Retinal pigment epithelial cell (primary cell): ENCODE measurements around the gene NUF2.
"Not testable (repeated sequence)": the region's sequence is repeated elsewhere in the genome, so short reads cannot be mapped to it uniquely, and the experiment has no call there.

Experiments
- DNase-seq: peaks from one replicate; pipeline ENCODE4 v3.0.0-alpha.2; 2010; ENCODE audit warnings: low read depth
- H3K4me3 ChIP-seq: 2 replicates; pipeline ENCODE4 v1.5.1; 2011; ENCODE audit warnings: mild to moderate bottlenecking, low read length, control low read depth, moderate library complexity
- TF ChIP-seq, protein P1 (sequence below): conservative IDR thresholded peaks from 2 replicates; pipeline ENCODE4 v1.5.1; 2011; ENCODE audit warnings: low read depth, low read length, control low read depth, inconsistent platforms

NUF2 gene

DNA sequence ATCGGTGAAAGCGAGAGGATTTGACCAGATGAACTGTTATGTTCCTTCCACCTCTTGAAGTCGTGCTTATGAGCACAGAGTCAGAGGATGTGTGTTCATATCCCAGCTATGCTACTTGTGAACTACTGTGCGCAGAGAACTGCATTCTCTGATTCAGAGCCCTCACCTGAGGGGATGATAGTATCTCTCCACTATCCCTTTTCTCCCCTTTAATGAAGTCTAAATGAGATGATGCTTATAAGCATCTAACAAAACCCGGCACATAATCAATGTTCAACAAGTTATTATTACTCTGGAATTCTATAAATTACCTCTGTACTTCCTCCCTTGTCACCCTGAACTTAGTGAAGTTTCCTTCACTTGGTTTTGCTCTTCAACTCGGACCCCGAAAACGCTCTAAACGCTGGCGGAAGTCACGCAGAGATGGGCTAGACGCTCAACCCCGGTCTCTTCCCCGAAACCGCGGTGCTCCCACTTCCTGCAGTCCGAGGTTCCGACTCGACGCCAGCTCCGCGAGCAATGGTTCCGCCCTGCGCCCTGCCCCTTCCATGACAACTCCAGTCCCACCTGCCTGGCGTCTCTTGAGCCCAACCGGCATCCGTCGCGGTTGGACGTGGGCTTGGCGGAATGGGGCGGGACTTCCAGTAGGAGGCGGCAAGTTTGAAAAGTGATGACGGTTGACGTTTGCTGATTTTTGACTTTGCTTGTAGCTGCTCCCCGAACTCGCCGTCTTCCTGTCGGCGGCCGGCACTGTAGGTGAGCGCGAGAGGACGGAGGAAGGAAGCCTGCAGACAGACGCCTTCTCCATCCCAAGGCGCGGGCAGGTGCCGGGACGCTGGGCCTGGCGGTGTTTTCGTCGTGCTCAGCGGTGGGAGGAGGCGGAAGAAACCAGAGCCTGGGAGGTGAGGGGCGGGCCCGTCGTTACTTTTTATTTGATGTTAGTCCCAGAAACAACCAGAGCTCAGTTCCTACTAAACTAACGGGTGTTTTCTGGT is at the start of gene NUF2:
Gene NUF2 (plus strand): TSS at position 644 of the 995 bp plus-strand sequence. CDS start 4,098 bp downstream, outside the sequence.
- DNase-seq, result peak; percentile 97

DNA sequence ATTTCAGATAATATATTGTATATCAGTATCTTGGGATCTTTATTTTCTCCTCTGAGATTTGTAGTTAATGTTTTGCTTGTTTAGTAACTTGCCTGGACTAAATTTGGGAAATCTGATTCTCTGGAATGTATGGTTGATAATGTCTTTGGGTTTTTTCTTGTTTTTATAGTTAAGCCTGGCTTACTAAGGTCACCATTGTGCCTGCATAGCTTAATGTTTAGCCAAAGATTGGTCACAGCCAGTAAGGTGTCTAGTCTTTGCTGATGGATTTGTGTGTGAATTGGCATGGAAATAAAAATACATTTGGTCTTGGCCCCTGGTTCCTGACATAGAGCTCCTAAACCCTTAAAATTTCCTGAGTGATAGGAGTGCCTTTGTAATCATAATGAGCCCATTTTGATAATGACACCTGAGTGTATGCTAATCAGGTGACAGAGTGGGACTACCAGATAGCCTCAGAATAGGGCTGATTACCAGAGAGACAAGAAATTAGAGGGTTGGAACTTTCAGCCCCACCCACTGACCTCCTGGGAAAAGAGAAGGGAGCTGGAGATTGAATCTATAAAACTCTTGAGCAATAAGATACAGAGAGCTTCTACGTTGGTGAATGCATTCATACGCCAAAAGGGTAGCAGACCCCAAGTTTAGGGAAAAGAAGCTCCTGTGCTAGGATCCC is 47.9 kb upstream of the NUF2 start:
- no peak for DNase-seq
- TF ChIP-seq, protein P1, sequence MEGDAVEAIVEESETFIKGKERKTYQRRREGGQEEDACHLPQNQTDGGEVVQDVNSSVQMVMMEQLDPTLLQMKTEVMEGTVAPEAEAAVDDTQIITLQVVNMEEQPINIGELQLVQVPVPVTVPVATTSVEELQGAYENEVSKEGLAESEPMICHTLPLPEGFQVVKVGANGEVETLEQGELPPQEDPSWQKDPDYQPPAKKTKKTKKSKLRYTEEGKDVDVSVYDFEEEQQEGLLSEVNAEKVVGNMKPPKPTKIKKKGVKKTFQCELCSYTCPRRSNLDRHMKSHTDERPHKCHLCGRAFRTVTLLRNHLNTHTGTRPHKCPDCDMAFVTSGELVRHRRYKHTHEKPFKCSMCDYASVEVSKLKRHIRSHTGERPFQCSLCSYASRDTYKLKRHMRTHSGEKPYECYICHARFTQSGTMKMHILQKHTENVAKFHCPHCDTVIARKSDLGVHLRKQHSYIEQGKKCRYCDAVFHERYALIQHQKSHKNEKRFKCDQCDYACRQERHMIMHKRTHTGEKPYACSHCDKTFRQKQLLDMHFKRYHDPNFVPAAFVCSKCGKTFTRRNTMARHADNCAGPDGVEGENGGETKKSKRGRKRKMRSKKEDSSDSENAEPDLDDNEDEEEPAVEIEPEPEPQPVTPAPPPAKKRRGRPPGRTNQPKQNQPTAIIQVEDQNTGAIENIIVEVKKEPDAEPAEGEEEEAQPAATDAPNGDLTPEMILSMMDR, result no peak
- no peak overlapping the region for H3K4me3 ChIP-seq

More for the DNA sequence above, at the start of gene NUF2:
- H3K4me3 ChIP-seq, result peak within 1 kb of the TSS; percentile 81
- TF ChIP-seq, protein P1, result no peak

DNA sequence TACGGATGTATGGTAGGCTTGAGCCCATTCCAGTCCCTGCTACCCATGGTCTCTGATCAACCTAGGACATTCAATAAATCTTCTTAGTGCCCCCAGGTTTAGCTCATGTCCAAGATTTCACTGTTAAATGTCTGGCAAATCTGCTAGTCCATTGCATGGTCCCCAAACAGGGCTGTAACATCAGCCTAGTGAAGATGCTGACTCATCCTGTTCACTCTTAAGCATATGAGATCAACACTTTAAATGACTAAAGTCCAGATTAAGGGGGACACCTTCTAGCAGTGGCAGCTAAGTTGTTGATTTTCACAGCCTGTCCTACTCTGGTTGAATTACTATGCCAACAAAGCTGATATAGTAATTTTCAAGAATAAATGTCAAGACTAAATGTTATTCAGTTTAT is 46.5 kb upstream of the NUF2 start:
- no peak overlapping the region for H3K4me3 ChIP-seq
- no peak for DNase-seq
- TF ChIP-seq, protein P1, result no peak

DNA sequence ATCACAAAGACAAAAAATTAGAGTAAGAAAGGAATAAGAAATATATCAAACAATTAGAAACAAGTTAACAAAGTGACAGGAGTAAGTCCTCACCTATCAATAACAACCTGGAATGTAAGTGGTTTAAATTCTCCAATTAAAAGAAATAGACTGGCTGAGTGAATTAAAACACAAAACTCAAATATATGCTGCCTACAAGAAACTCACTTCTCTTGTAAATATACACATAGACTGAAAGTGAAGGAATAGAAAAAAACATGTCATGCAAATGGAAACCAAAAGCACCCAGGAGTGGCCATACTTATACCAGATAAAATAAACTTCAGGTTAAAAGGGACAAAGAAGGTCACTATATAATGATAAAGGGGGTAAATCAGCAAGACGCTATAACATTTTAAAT is 43.2 kb upstream of the NUF2 start:
- DNase-seq, result no peak
- H3K4me3 ChIP-seq, result no peak overlapping the region

DNA sequence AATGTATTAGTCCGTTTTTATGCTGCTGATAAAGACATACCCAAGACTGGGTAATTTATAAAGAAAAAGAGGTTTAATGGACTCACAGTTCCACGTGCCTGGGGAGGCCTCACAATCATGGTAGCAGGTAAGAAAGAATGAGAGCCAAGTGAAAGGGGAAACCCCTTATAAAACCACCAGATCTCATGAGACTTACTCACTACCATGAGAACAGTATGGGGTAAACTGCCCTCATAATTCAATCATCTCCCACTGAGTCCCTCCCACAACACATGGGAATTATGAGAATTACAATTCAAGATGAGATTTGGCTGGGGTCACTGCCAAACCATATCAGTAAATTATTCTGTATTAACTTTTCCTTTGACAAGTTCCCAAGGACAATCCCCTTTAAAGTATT is 36.9 kb upstream of the NUF2 start:
- H3K4me3 ChIP-seq, DNase-seq: not testable (repeated sequence)

More for the DNA sequence above, 43.2 kb upstream of the NUF2 start:
- TF ChIP-seq, protein P1, result no peak

DNA sequence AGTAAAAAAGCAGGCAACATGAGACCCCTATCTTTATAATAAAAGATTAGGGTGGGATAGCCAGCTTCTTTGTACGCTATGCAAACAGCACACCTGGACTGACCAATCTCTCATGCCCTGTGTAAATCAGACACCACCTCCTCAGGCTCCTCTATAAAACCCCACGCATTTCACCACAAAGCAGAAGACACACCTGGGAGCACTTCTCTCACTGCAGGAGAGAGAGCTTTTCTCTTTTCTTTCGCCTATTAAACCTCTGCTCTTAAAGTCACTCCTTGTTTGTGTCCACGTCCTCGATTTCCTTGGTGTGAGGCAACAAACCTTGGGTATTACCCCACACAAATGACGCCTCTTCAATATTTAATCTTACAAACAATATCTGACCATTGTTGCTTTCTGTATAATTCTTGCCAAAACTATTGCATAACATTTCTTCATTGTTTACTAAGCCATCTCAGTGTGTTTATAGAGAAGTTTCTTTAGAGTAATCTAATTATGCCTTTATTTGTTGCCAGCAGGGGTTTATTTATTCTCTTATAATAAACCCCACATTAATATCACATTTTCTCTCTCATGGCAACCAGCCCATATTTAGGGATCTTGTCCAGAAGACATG is 31.6 kb upstream of the NUF2 start:
- TF ChIP-seq, protein P1, result no peak
- no peak for DNase-seq
- H3K4me3 ChIP-seq, result no peak overlapping the region

DNA sequence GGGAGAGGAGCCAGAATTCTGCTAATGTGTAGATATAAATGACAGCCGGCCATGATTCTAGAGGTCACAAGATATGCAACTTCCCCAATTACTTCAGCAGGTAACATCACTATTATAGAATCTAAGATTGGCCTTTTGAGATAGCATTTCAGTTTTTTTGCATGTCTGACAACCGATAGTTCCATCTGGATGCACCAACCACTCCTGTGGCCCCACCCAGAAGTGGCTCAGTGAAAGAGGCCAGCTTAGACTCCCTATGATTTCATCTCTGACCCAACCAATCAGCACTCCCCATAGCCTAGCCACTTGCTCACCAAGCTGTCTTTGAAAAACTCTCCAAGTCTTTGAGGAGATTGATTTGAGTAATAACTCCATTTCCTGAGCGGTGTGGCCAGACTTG is 30.3 kb upstream of the NUF2 start:
- H3K4me3 ChIP-seq, result no peak overlapping the region
- no peak for DNase-seq
- TF ChIP-seq, protein P1, result no peak

DNA sequence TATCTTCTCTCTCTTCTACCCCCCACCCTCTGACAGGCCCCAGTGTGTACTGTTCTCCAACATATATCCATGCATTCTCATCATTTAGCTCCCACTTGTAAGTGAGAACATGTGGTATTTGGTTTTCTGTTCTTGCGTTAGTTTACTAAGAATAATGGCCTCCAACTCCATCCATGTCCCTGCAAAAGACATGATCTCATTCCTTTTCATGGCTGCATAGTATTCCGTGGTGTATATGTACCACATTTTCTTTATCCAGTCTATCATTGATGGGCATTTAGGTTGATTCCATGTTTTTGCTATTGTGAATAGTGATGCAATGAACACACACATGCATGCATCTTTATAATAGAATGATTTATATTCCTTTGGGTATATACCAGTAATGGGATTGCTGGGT is 29.6 kb upstream of the NUF2 start:
- H3K4me3 ChIP-seq, DNase-seq: not testable (repeated sequence)

DNA sequence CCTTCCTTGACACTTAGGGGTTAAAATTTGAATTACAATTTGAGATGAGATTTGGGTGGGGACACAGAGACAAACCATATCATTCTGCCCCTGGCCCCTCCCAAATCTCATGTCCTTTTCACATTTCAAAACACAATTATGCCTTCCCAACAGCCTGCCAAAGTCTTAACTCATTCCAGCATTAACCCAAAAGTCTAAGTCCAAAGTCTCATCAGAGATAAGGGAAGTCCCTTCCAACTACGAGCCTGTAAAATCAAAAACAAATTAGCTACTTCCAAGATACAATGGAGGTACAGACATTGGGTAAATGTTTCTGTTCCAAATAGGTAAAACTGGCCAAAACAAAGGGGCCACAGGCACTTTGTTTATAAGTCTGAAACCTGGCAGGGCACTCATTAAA is 28.3 kb upstream of the NUF2 start:
- not testable (repeated sequence) for DNase-seq, H3K4me3 ChIP-seq
